Loucy (cell line): ENCODE results near the gene COL27A1.

ENCODE experiments used
- CTCF ChIP-seq: fragments of 200-600 bp; sonication (generic); conservative IDR thresholded peaks from 2 replicates; pipeline ENCODE4 v1.5.1; 2014; ENCODE audit warnings: mild to moderate bottlenecking, antibody characterized with exemption, low read length
- EZH2phosphoT487 ChIP-seq: fragments of 200-600 bp; IDR thresholded peaks from 2 replicates; pipeline ENCODE4 v1.6.1; 2018; ENCODE audit warnings: antibody characterized with exemption, mild to moderate bottlenecking, moderate library complexity, borderline replicate concordance

- TF ChIP-seq CTCF (no peak), EZH2phosphoT487 (no peak)
Measured at GRCh38 chr9:114310471-114311450, 155.4 kb downstream of the COL27A1 start.
